Measurements from ENCODE around the gene HAAO.

The HAAO gene

DNA sequence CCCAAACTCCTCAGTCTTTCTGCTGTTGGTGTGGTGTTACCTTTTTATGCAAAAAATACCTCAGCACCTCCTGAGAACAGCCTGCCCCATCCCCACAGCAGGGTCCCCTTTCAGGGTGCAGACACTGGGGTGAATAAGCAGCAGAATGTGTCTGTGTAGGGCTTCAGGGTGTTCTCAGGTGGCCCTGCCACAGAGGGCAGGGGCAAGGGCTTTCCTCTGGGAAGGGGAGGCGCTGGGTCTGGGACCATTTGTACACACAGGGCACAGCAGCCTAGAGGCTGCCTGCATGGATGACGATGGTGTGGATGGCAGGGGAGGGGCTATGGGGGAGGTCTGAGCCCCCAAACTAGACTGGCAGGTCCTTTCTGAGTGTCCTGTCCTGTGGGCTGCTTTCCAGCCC is 2.6 kb downstream of the HAAO start:
- Histone ChIP-seq H3K9me3 (ENCODE audit: control insufficient read depth in 1 of 2, low read length in 2 of 2) (no peaks in the 10 kb centered on the region), H3K27ac (ENCODE audit: low read length) (no peak overlapping the region), H3K36me3 (ENCODE audit: control insufficient read depth in 1 of 2, insufficient read depth in 2 of 2, low read length in 2 of 2) (no peaks in the 10 kb centered on the region), H3K4me1 (ENCODE audit: control insufficient read depth in 1 of 2, insufficient read depth in 2 of 2, low read length in 2 of 2) (peaks cover 0 to 17% of the 10 kb centered on the region in 2 donors), H3K4me3 (ENCODE audit: low read depth in 1 of 2, low read length in 2 of 2) (no peak overlapping the region), H3K27me3 (ENCODE audit: low read depth, low read length) (no peaks in the 10 kb centered on the region)

DNA sequence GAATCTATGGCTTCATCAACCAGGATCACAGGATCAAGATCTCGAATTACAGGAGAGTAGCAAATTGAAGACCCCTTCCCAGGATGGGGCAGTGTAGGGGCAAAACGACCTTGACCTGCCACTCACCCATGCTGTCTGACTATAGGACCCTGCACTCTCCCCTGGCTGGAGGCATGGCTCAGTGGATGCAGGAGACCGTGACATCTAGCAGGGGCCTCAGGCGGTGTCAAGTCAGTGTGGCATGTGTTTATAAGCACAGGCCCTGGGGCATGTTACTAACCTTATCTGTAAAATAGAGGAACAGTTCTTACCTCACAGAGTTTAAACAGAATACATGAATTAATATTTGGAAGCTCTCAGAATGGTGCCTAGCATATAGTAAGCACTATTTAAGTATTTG is 3.5 kb downstream of the HAAO start:
- H3K36me3 ChIP-seq (ENCODE audit: control insufficient read depth in 1 of 2, insufficient read depth in 2 of 2, low read length in 2 of 2), result no peaks in the 10 kb centered on the region
- no peak overlapping the region for H3K27ac ChIP-seq (ENCODE audit: low read length)
- H3K27me3 ChIP-seq (ENCODE audit: low read depth, low read length), result no peaks in the 10 kb centered on the region
- H3K9me3 ChIP-seq (ENCODE audit: control insufficient read depth in 1 of 2, low read length in 2 of 2), result no peaks in the 10 kb centered on the region
- H3K4me3 ChIP-seq (ENCODE audit: low read depth in 1 of 2, low read length in 2 of 2), result no peak overlapping the region
- peaks cover 0 to 17% of the 10 kb centered on the region in 2 donors for H3K4me1 ChIP-seq (ENCODE audit: control insufficient read depth in 1 of 2, insufficient read depth in 2 of 2, low read length in 2 of 2)

DNA sequence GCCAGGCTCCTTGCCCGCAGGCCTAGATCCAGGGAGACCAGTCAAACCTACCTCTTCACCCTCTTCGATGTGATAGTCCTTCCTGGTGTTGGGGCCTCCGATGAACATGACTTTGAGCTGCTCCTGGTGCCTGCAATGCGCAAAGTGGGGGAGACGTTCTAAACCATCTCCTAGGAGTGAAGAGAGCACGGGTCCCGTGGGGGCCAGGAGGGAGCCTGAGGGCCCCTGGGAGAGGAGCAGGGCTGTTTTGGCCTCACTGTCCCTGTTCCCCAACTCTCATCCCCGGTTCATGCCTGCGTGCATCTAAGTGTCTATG is 3.9 kb downstream of the HAAO start:
- Histone ChIP-seq H3K9me3 (ENCODE audit: control insufficient read depth in 1 of 2, low read length in 2 of 2) (no peaks in the 10 kb centered on the region), H3K27me3 (ENCODE audit: low read depth, low read length) (no peaks in the 10 kb centered on the region), H3K4me1 (ENCODE audit: control insufficient read depth in 1 of 2, insufficient read depth in 2 of 2, low read length in 2 of 2) (peaks cover 0 to 17% of the 10 kb centered on the region in 2 donors), H3K27ac (ENCODE audit: low read length) (no peak overlapping the region), H3K36me3 (ENCODE audit: control insufficient read depth in 1 of 2, insufficient read depth in 2 of 2, low read length in 2 of 2) (no peaks in the 10 kb centered on the region), H3K4me3 (ENCODE audit: low read depth in 1 of 2, low read length in 2 of 2) (no peak overlapping the region)

DNA sequence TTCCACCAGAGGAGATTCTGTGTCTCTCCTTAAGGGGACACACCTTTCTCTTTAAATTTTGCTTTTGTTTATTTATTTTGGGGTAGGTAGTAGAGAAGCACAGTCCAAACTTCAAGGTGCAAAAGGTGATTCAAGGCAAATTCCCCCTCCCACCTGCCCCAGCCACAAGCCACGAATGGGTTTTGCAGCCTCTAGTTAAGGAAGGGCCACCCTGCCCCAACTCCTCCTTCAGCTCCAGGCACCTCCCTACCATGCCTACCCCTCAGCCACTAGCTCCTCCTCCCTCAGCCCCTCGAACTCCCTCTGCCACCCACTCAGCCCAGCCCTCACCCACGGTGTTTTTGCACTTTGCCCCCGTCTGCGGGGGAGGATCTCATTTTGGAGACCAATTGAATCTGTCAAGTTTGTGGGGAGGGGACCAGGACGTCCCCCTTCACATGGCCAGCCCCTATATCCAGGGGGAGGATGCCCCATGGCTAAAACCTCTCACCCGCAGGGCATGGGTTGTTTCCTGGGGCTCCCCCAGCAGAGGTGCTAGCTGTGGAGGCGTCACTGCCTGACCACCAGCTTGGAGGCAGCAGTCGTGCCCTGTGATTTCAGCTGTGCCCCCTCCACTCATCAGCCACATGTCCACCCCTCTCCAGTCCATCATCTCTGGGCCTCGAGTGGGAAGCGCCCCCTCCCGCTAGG is 4.5 kb downstream of the HAAO start:
- Histone ChIP-seq H3K9me3 (ENCODE audit: control insufficient read depth in 1 of 2, low read length in 2 of 2) (no peaks in the 10 kb centered on the region), H3K27ac (ENCODE audit: low read length) (no peak overlapping the region), H3K4me1 (ENCODE audit: control insufficient read depth in 1 of 2, insufficient read depth in 2 of 2, low read length in 2 of 2) (peaks cover 0 to 17% of the 10 kb centered on the region in 2 donors), H3K4me3 (ENCODE audit: low read depth in 1 of 2, low read length in 2 of 2) (no peak overlapping the region), H3K27me3 (ENCODE audit: low read depth, low read length) (no peaks in the 10 kb centered on the region), H3K36me3 (ENCODE audit: control insufficient read depth in 1 of 2, insufficient read depth in 2 of 2, low read length in 2 of 2) (no peaks in the 10 kb centered on the region)

DNA sequence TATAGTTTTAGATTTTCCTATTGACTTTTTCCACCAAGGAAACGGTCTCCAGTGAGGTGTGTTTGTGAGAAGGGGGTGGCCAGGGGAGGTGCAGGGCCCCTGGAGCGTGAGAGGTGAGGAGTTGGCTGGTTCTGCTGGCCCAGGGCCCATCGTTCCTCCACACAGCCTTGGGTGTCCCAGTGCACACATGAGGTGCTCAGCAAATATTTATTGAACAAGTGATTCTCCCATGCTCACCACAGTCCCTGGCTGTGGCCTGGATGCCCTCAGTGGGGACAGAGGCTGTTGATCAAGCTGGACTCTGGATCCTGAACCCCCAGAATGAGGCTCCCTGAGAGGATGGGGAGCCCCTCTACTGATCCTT is 5.0 kb downstream of the HAAO start:
- H3K9me3 ChIP-seq (ENCODE audit: control insufficient read depth in 1 of 2, low read length in 2 of 2), result no peaks in the 10 kb centered on the region
- no peak overlapping the region for H3K27ac ChIP-seq (ENCODE audit: low read length)
- peaks cover 0 to 17% of the 10 kb centered on the region in 2 donors for H3K4me1 ChIP-seq (ENCODE audit: control insufficient read depth in 1 of 2, insufficient read depth in 2 of 2, low read length in 2 of 2)

DNA sequence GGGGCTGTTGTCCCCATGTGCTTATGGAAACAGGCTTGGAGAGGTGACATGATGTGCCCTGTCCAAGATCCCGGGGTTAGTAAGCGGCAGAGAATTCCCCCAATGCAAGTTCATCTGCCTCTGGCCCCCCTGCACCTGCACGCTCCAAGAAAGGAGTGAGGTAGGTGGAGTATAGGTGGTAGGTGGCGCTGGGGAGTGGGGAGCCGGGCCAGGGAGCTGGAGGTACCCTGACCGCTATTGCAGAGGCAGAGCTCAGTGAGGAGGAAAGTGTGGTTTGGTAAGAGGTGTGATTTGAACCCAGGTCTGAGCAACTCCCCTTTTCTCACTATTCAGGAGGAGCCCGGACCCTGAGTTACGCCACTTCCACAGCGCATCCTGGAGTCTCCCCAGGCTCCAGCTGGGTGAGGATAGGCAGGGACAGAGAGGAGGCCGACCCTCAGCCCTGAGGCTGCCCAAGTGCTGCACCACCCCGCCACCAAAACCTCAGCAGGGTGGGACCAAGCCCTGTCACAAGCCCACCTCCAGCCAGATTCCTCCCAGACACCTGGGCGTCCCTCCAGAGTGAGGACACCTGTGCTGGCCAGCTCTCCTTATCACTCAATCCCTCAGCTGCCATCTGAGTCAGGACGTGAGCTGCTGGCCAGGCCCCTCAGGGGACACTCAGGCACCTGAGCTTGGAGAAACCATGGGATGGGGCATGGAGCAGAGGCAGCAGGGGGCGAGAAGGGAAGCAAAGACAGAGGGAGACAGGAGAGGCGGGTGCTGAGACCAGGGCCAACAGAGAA is 5.6 kb downstream of the HAAO start:
- no peaks in the 10 kb centered on the region for H3K9me3 ChIP-seq (ENCODE audit: control insufficient read depth in 1 of 2, low read length in 2 of 2)
- no peak overlapping the region for H3K27ac ChIP-seq (ENCODE audit: low read length)

More for the DNA sequence above, 5.0 kb downstream of the HAAO start:
- Histone ChIP-seq H3K36me3 (ENCODE audit: control insufficient read depth in 1 of 2, insufficient read depth in 2 of 2, low read length in 2 of 2) (no peaks in the 10 kb centered on the region), H3K4me3 (ENCODE audit: low read depth in 1 of 2, low read length in 2 of 2) (no peak overlapping the region), H3K27me3 (ENCODE audit: low read depth, low read length) (no peaks in the 10 kb centered on the region)

DNA sequence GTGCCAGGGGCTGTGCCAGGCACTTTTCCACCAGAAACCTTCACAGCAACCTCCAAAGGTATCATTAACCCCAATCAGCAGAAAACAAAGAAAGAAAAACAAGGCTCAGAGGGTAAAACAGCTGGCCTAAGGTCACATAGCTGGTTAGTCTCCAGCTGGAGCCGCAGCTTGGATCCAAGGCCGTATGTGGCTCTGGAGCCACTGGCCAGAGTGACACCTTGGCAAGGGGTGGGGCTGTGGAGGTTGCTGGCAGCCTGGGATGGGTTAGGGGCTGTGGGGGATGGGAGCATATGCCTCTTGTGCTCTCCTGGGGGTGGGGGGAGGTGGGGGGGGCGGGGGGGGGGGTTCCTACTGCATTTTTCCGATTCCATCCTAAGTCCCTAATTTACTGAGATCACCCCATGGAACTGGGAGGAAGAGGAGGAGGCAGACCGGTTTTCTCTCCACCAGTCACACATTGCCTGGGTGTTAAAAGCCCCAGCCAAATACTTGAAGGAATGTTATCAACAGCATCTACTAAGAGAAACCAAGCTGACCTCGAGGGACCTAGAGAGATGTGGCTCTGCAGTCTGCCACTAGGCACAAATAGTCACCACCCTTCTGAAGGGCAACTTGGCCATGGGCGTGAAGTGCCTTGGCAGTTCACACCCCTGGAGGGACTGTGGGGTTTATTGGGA is 8.0 kb downstream of the HAAO start:
- Histone ChIP-seq H3K4me3 (ENCODE audit: low read depth in 1 of 2, low read length in 2 of 2) (no peak overlapping the region), H3K36me3 (ENCODE audit: control insufficient read depth in 1 of 2, insufficient read depth in 2 of 2, low read length in 2 of 2) (no peaks in the 10 kb centered on the region), H3K27ac (ENCODE audit: low read length) (no peak overlapping the region), H3K27me3 (ENCODE audit: low read depth, low read length) (no peaks in the 10 kb centered on the region), H3K9me3 (ENCODE audit: control insufficient read depth in 1 of 2, low read length in 2 of 2) (no peaks in the 10 kb centered on the region), H3K4me1 (ENCODE audit: control insufficient read depth in 1 of 2, insufficient read depth in 2 of 2, low read length in 2 of 2) (no peaks in the 10 kb centered on the region)

More for the DNA sequence above, 5.6 kb downstream of the HAAO start:
- H3K4me1 ChIP-seq (ENCODE audit: control insufficient read depth in 1 of 2, insufficient read depth in 2 of 2, low read length in 2 of 2), result peaks cover 0 to 11% of the 10 kb centered on the region in 2 donors
- H3K27me3 ChIP-seq (ENCODE audit: low read depth, low read length), result no peaks in the 10 kb centered on the region
- no peak overlapping the region for H3K4me3 ChIP-seq (ENCODE audit: low read depth in 1 of 2, low read length in 2 of 2)
- H3K36me3 ChIP-seq (ENCODE audit: control insufficient read depth in 1 of 2, insufficient read depth in 2 of 2, low read length in 2 of 2), result no peaks in the 10 kb centered on the region

DNA sequence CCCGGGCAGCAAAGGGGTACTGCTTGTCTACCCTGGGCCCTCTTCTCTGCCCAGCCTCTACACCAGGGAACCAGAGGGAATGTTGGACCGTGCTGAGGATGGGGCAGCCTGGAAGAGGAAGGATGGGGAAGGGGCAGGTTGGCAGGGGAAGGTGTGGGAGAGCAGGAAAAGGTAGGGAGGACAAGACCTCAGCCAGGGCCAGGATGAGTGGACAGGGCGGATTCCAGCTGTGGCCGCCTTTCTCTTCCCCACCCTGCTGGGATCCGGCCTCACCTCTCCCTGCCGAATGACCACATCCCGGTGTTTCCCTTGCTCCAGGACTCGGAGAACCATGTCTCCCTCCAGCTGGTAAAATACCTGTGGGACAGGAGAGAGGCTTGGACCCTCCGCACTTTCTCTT is 8.9 kb downstream of the HAAO start:
- Histone ChIP-seq H3K4me3 (ENCODE audit: low read depth in 1 of 2, low read length in 2 of 2) (no peak overlapping the region), H3K27me3 (ENCODE audit: low read depth, low read length) (no peaks in the 10 kb centered on the region), H3K27ac (ENCODE audit: low read length) (no peak overlapping the region), H3K36me3 (ENCODE audit: control insufficient read depth in 1 of 2, insufficient read depth in 2 of 2, low read length in 2 of 2) (no peaks in the 10 kb centered on the region), H3K9me3 (ENCODE audit: control insufficient read depth in 1 of 2, low read length in 2 of 2) (no peaks in the 10 kb centered on the region), H3K4me1 (ENCODE audit: control insufficient read depth in 1 of 2, insufficient read depth in 2 of 2, low read length in 2 of 2) (no peaks in the 10 kb centered on the region)

DNA sequence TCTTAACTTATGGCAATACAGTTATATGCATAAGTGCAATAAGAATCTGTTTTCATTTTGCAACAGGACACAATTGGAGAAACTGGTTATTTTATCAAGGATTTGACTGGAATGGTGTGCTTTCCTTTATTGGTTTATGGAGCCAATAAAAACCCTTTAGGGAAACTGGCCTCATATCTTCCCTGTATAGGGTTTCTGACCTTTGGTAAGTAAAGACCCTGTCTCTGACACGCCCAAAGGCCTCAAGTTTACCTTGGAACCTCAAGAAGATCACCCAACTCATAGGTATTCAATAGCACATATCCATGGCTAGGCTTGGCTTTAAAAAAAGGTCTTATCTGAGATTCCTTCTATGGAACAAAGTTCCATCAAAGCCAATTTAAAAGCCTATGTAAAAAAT is 11.2 kb downstream of the HAAO start:
- H3K4me1 ChIP-seq (ENCODE audit: control insufficient read depth in 1 of 2, insufficient read depth in 2 of 2, low read length in 2 of 2), result no peaks in the 10 kb centered on the region
- no peaks in the 10 kb centered on the region for H3K36me3 ChIP-seq (ENCODE audit: control insufficient read depth in 1 of 2, insufficient read depth in 2 of 2, low read length in 2 of 2)
- H3K27ac ChIP-seq (ENCODE audit: low read length), result no peak overlapping the region
- no peaks in the 10 kb centered on the region for H3K9me3 ChIP-seq (ENCODE audit: control insufficient read depth in 1 of 2, low read length in 2 of 2)
- H3K27me3 ChIP-seq (ENCODE audit: low read depth, low read length), result no peaks in the 10 kb centered on the region
- no peak overlapping the region for H3K4me3 ChIP-seq (ENCODE audit: low read depth in 1 of 2, low read length in 2 of 2)

DNA sequence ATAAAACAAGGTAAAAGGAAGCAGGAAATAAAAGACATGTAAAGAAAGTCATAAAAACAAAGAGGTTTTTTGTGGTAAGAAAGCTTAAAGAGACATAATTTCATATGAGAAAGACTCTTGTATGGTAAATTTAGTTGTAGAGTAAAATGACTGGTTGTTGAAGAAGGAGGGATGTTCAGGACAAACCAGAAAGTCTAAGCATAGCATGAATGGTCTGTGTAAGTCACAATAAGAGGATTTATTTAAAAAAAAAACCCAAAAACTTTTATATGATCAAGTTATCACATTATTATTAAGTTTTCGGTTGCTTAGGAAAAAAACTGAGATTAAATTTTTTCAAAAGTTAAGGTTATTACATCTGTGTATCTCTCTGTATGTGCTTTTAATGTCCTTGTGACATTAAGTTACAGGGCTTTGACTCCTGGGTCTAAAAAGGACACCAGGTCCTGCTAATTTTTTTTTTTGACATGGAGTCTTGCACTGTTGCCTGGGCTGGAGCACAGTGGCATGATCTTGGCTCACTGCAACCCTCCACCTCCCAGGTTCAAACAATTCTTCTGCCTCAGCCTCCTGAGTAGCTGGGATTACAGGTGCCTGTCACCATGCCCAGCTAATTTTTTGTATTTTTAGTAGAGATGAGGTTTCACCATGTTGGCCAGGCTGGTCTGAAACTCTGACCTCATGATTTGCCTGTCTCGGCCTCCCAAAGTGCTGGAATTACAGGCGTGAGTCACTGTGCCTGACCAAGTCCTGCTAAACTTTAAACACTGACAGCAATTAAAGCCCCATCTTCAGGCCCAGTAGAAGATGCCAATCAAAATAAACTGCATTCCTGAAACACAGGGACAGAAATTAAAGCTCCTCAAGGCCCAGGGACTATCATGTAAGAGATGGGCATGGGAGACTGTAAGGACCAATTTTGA is 14.2 kb downstream of the HAAO start:
- Histone ChIP-seq H3K27me3 (ENCODE audit: low read depth, low read length) (no peaks in the 10 kb centered on the region), H3K36me3 (ENCODE audit: control insufficient read depth in 1 of 2, insufficient read depth in 2 of 2, low read length in 2 of 2) (no peaks in the 10 kb centered on the region), H3K9me3 (ENCODE audit: control insufficient read depth in 1 of 2, low read length in 2 of 2) (no peaks in the 10 kb centered on the region), H3K4me1 (ENCODE audit: control insufficient read depth in 1 of 2, insufficient read depth in 2 of 2, low read length in 2 of 2) (no peaks in the 10 kb centered on the region), H3K4me3 (ENCODE audit: low read depth in 1 of 2, low read length in 2 of 2) (no peak overlapping the region), H3K27ac (ENCODE audit: low read length) (no peak overlapping the region)

DNA sequence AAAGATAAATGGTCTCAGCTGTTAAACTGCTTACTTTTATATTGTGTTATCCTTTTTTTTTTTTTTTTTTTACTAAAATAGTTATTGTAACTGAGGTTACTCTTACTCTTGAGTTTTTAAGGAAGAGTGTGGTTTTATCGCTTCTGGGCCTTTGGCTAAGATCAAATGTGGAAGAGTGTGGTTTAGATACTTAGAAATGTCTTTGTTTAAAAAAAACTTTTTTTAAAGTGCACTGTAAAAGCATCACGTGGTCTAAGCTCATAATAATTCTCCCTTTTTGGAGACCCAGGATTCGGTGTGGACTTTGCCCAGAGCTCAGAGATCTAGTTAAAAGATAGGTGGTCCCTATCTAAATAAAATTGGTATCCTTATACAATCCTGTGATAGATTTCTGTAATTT is 16.6 kb downstream of the HAAO start:
- Histone ChIP-seq H3K36me3 (ENCODE audit: control insufficient read depth in 1 of 2, insufficient read depth in 2 of 2, low read length in 2 of 2) (no peaks in the 10 kb centered on the region), H3K4me3 (ENCODE audit: low read depth in 1 of 2, low read length in 2 of 2) (no peak overlapping the region), H3K27ac (ENCODE audit: low read length) (no peak overlapping the region), H3K4me1 (ENCODE audit: control insufficient read depth in 1 of 2, insufficient read depth in 2 of 2, low read length in 2 of 2) (no peaks in the 10 kb centered on the region), H3K9me3 (ENCODE audit: control insufficient read depth in 1 of 2, low read length in 2 of 2) (no peaks in the 10 kb centered on the region), H3K27me3 (ENCODE audit: low read depth, low read length) (no peaks in the 10 kb centered on the region)

All from muscle layer of duodenum (tissue), 2 donors.